Measurements from ENCODE around the gene MAD1L1.

GRCh38 chr7:1844951-1845390 lies 387.8 kb downstream of the MAD1L1 start:
- no peak for TF ChIP-seq CTCF (IDR thresholded peaks at IDR 0.05; ENCODE audit: control extremely low read depth in 1 of 3, insufficient read depth in 1 of 3, low read depth in 1 of 3, low read length in 3 of 3)
- no peak for TF ChIP-seq ZNF274 (IDR thresholded peaks at IDR 0.05; ENCODE audit: borderline replicate concordance, extremely low read depth, low read length)
- no peak for TF ChIP-seq SP1 (IDR thresholded peaks at IDR 0.05; ENCODE audit: low read depth, low read length)
- TF ChIP-seq ASH2L (IDR thresholded peaks at IDR 0.05; ENCODE audit: low read length) = no peak
